Upper lobe of right lung (tissue), 1 donor: ENCODE measurements around the gene TPST1. TPM values are rescaled to one million over a fixed set of nuclear protein-coding genes. Genes with fewer than 3 reads are reported as not detected.
"Not testable (repeated sequence)": the region's sequence is repeated elsewhere in the genome, so short reads cannot be mapped to it uniquely, and the experiment has no call there.

Source experiments
- ATAC-seq: fragments of 200-7000 bp; cut with Tn5 transposase; one replicate; pipeline ENCODE4 v1.9.1; 2020; ENCODE audit warnings: mild to moderate bottlenecking, moderate library complexity
- DNase-seq: peaks from one replicate; pipeline ENCODE4 v3.0.0-alpha.2; 2020
- H3K27ac ChIP-seq: fragments of 200-600 bp; one replicate; pipeline ENCODE4 v1.8.0; 2022
- H3K27me3 ChIP-seq: fragments of 200-600 bp; one replicate; pipeline ENCODE4 v1.8.0; 2022; ENCODE audit warnings: mild to moderate bottlenecking
- H3K36me3 ChIP-seq: fragments of 200-600 bp; one replicate; pipeline ENCODE4 v1.8.0; 2022
- H3K4me1 ChIP-seq: fragments of 200-600 bp; one replicate; pipeline ENCODE4 v1.8.0; 2022
- H3K4me3 ChIP-seq: fragments of 200-600 bp; one replicate; pipeline ENCODE4 v1.8.0; 2022; ENCODE audit warnings: mild to moderate bottlenecking
- H3K9me3 ChIP-seq: fragments of 200-600 bp; one replicate; pipeline ENCODE4 v1.8.0; 2022
- intact Hi-C: fragments of 100-400 bp; cut with DNase I; formaldehyde crosslinking; loops from one replicate; pipeline ENCODE4 v1.11.0; 2022
- total RNA-seq: library from RNA; stranded (reverse); fragmentation: NEBNext Ultra II Directional; extraction: Animal tissue kit (Norgen Biotek cat#: 25700); gene quantifications from one replicate; pipeline ENCODE4 v1.2.1, GENCODE V29; 2021
- TF ChIP-seq, protein P1 (sequence below): fragments of 200-600 bp; IDR thresholded peaks from one replicate; pipeline ENCODE4 v1.8.0; 2022; ENCODE audit warnings: antibody characterized with exemption
- donor health status: DM: no; HTN: yes; CAD: no; lungs with severe emphysema.

The TPST1 gene
- total RNA-seq, 1 donor from 2014 or later: 20.1 TPM

DNA sequence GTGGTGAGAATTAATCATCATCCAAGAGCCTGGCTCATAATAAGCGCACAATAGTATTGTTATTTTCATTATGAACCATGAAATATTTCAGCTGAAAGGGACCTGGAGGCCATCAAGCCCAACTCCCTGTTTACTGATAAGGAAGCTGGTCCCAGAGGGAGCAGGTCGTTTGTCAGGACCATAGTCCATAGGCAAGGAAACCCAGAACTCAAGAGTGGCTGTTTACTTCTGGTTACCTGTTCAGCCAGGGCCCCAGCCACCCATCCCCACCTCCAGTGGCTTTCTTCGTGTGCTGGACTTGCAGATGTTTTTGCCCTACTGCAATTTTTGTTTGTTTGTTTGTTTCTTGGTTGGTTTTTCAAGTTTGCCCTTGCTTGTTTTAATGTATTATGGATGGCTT lies 152.0 kb downstream of the TPST1 start:
- intact Hi-C loops: no loop called here
- H3K4me1 ChIP-seq: no peaks in the 10 kb centered on the region
- H3K4me3 ChIP-seq: no peak overlapping the region
- H3K36me3 ChIP-seq: no peaks in the 10 kb centered on the region
- TF ChIP-seq, protein P1, sequence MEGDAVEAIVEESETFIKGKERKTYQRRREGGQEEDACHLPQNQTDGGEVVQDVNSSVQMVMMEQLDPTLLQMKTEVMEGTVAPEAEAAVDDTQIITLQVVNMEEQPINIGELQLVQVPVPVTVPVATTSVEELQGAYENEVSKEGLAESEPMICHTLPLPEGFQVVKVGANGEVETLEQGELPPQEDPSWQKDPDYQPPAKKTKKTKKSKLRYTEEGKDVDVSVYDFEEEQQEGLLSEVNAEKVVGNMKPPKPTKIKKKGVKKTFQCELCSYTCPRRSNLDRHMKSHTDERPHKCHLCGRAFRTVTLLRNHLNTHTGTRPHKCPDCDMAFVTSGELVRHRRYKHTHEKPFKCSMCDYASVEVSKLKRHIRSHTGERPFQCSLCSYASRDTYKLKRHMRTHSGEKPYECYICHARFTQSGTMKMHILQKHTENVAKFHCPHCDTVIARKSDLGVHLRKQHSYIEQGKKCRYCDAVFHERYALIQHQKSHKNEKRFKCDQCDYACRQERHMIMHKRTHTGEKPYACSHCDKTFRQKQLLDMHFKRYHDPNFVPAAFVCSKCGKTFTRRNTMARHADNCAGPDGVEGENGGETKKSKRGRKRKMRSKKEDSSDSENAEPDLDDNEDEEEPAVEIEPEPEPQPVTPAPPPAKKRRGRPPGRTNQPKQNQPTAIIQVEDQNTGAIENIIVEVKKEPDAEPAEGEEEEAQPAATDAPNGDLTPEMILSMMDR: no peak
- H3K27me3 ChIP-seq: no peaks in the 10 kb centered on the region
- ATAC-seq (no peak), DNase-seq (no peak)
- no peak overlapping the region for H3K27ac ChIP-seq
- H3K9me3 ChIP-seq: no peaks in the 10 kb centered on the region

DNA sequence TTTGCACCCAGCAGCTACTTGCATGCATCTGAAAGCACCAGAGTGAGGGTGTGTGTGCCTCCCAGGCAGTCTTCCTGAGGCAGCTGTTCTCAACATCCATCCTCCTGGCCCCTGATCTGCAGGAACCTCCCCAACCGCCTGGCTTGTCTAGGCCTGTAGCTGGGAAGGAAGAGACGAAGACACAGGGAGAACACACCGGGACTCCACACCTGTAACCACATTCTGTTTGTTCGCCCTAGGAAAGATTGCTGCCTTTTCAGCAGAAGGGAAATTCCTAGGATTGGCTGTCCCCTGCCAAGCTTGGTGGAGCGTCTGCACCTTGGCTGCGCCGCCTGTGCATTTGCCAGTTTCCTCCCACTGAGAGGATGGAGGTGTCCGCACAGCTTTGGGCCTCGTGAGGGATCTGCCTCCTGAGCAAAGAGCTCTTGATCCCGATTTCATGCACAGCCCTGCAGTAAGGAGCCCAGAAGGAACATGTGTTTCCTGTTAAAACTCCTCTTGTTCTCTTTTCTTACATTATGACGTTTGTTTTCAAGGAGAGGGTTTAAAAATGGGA lies 154.6 kb downstream of the TPST1 start:
- Histone ChIP-seq H3K27ac (no peak overlapping the region), H3K9me3 (no peaks in the 10 kb centered on the region), H3K4me1 (no peaks in the 10 kb centered on the region), H3K27me3 (no peaks in the 10 kb centered on the region), H3K4me3 (no peak overlapping the region), H3K36me3 (no peaks in the 10 kb centered on the region)
- no peak for DNase-seq
- intact Hi-C loops: no loop called here
- TF ChIP-seq, protein P1: no peak
- ATAC-seq: peak; percentile 31

DNA sequence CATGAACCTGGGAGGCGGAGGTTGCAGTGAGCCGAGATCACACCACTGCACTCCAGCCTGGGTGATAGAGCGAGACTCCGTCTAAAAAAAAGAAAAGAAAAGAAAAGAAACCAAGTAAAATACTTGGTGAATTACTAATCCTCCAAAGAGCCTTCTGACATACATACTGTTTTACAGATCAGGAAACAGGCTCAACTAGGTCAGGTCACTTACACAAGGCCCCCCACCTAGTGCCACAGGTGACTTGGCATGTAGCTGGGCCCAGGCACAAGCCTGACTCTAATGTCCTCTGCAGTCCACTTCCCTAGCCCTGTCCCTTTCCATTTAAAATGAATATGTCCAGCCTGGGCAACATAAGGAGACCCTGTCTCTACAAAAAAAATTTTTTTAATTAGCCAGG lies 157.0 kb downstream of the TPST1 start:
- no peak overlapping the region for H3K4me3 ChIP-seq
- DNase-seq (no peak), ATAC-seq (no peak)
- no peaks in the 10 kb centered on the region for H3K4me1 ChIP-seq
- TF ChIP-seq, protein P1: no peak
- no peaks in the 10 kb centered on the region for H3K27me3 ChIP-seq
- intact Hi-C loops: no loop called here
- no peaks in the 10 kb centered on the region for H3K36me3 ChIP-seq
- no peak overlapping the region for H3K27ac ChIP-seq
- H3K9me3 ChIP-seq: no peaks in the 10 kb centered on the region

DNA sequence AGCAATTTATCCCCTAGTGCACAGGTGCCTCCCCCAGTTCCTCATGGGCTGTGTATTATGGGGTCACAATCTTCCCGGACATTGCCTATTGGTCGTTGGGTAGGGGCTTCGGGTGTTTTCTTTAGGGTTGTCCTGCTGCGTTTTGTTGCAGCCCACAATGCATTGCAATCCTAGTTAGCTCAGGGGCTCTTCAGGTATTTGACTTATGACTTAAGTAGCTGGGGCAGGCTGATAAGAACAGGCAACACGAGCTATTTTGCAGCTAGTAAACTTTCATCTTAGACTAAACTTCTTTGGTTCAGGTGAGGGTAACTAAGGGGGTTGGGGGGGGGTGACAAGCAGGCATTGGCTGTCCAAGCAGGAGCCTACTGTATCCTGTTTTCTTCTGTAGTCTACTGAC lies 158.5 kb downstream of the TPST1 start:
- no peak for DNase-seq
- Histone ChIP-seq H3K4me1 (no peaks in the 10 kb centered on the region), H3K27ac (no peak overlapping the region), H3K4me3 (no peak overlapping the region), H3K36me3 (no peaks in the 10 kb centered on the region), H3K9me3 (no peaks in the 10 kb centered on the region), H3K27me3 (no peaks in the 10 kb centered on the region)
- intact Hi-C loops: no loop called here
- ATAC-seq: peak; percentile 28
- TF ChIP-seq, protein P1: no peak

DNA sequence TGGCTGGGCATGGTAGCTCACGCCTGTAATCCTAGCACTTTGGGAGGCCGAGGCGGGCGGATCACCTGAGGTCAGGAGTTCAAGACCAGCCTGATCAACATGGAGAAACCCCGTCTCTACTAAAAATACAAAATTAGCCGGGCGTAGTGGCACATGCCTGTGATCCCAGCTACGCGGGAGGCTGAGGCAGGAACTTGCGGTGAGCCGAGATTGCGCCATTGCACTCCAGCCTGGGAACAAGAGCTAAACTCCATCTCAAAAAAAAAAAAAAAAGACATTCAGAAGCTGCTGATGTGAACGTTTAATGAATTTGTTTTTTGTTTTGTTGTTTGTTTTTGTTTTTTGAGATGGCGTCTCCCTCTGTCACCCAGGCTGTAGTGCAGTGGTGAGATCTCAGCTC lies 159.9 kb downstream of the TPST1 start:
- H3K36me3 ChIP-seq, H3K27me3 ChIP-seq, intact Hi-C loops, H3K4me1 ChIP-seq, H3K4me3 ChIP-seq, ATAC-seq, H3K9me3 ChIP-seq, H3K27ac ChIP-seq: not testable (repeated sequence)
- DNase-seq: peak; percentile 77

DNA sequence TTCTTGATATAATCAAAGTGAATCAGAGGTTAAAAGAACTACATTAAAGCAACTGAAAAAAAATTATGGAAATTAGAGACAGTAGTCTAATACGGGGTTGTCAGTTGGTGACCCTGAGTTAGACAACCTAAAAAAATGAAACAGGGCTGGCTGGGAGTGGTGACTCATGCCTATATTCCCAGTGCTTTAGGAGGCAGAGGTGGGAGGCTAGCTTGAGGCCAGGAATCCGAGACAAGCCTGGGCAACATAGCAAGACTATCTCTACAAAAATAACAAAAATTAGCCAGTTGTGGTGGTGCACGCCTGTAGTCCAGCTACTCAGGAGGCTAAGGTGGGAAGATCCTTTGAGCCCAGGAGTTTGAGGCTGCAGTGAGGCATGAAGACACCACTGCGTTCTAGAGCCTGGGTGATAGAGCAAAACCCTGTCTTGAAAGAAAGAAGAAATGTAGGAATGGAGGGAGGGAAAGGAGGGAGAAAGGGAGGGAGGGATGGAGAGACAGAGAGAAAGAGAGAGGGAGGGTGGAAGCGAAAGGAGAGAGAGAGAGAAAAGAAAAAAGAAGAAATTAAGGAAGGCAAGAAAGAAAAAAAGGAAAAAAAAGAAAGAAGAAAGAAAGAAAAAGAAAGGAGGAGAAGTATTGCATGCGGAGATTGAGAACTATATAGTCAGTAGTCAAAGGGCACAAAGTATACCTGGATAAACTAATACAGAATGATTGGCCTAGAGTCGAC lies 166.1 kb downstream of the TPST1 start:
- no peak for ATAC-seq
- Histone ChIP-seq H3K9me3 (no peaks in the 10 kb centered on the region), H3K4me3 (no peak overlapping the region), H3K4me1 (no peaks in the 10 kb centered on the region), H3K27me3 (no peaks in the 10 kb centered on the region), H3K36me3 (no peaks in the 10 kb centered on the region), H3K27ac (no peak overlapping the region)
- no peak for DNase-seq
- TF ChIP-seq, protein P1: no peak
- intact Hi-C loops: no loop called here

DNA sequence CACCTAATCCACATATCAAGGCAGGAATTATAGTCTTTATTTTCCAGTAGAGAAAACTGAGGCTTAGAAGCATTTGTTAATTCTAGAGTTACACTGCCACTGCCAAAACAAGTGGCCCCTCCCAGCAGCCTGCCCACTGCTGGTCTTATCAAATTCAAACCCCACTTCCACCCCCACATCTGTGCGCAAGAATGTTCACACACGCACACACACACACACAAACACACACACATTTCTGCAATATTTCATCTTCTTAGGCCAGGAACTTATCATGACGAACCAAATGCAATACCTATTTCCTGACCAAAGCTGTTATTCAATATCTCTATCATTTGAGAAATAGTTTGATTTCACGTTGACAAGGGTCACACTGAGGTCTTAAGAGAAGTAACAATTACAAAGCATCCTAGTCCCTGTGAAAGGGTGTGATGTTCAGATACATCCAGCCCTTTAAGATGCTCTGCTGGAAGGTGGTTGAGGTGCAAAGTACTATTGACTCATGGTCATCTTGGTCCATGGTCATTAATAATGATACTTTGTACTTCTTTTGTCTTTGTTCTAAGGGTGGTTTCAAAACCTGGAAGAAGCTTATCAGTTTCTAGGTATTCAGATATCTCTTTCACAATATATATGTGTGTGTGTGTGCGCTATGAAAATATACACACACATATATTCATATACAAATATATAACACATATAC lies 169.2 kb downstream of the TPST1 start:
- H3K4me1 ChIP-seq, H3K36me3 ChIP-seq, H3K27ac ChIP-seq, ATAC-seq, H3K4me3 ChIP-seq, DNase-seq, H3K27me3 ChIP-seq, intact Hi-C loops, H3K9me3 ChIP-seq: not testable (repeated sequence)
